HTERT RPE-1 (cell line): Measurements from ENCODE around the gene MUC5B.
"Not testable (repeated sequence)": the region's sequence is repeated elsewhere in the genome, so short reads cannot be mapped to it uniquely, and the experiment has no call there.

Experiments used
- in situ Hi-C: fragments of 300-500 bp; cut with MboI; formaldehyde crosslinking; loops from 4 replicates; pipeline ENCODE4 v1.14.3; 2020; ENCODE audit warnings: low sequenced_read_pairs

The MUC5B gene

GRCh38 chr11:1261241-1262071 is 38.6 kb downstream of the MUC5B start:
- in situ Hi-C loops: no loop called here

- in situ Hi-C loops: no loop called here
Observed at GRCh38 chr11:1262172-1263006, 39.5 kb downstream of the MUC5B start.

DNA sequence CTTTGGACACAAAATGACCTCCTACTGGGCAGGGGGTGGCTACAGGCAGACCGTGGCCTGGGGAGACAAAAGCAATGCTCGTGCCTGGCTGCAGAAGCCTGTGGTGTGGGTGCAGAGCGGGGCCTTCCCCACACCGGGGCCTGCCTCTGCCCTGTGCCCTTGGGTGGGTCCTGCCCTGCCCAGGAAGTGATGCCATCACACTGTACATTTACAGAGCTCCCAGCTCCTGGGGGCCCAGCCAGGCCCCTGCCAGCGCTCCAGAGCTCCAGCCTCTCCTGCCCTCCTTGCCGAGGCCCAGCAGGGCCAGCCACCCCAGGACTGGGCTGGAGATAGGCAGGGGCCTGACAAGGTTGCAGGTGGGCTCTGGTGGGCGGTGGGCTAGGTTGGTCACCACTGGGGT is 40.1 kb downstream of the MUC5B start:
- in situ Hi-C loops: no loop called here

GRCh38 chr11:1264444-1264843 is 41.6 kb downstream of the MUC5B start:
- in situ Hi-C loops: not testable (repeated sequence)

GRCh38 chr11:1265480-1265879 is 42.6 kb downstream of the MUC5B start:
- in situ Hi-C loops: not testable (repeated sequence)

GRCh38 chr11:1266976-1267375 is 44.1 kb downstream of the MUC5B start:
- in situ Hi-C loops: not testable (repeated sequence)

DNA sequence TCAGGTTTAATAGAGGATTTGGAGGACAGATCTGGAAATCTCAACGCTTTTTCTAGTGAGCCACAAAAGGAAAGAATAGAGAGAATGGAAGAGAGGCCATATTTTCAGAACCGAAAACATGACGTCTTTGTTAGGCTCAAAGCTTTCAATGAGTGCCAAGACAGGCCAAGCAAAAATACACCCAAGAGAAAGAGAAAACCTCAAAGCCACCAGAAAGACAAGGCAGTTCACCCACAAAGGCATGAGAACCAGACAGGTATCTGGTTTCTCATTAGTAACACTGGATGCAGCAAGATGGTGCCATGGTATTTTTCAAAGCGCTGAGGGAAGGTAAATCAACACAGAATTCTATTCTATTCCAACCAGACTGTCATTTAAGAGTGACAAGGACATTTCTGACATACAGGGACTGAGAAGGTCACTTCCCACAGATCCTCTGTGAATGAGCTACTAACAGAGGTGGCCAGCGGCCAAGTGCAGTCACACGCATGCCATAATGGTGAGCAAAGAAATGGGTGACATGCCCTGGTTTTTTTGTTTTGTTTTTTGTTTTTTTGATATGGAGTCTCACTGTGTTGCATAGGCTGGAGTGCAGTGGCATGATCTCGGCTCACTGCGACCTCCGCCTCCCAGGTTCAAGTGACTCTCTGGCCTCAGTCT is 44.7 kb downstream of the MUC5B start:
- in situ Hi-C loops: no loop called here

- in situ Hi-C loops: no loop called here
Observed at GRCh38 chr11:1269957-1270356, 47.1 kb downstream of the MUC5B start.

GRCh38 chr11:1270476-1270875 is 47.6 kb downstream of the MUC5B start:
- in situ Hi-C loops: no loop called here

GRCh38 chr11:1271002-1271401 is 48.1 kb downstream of the MUC5B start:
- in situ Hi-C loops: no loop called here

GRCh38 chr11:1271406-1271805 is 48.5 kb downstream of the MUC5B start:
- in situ Hi-C loops: no loop called here

GRCh38 chr11:1271927-1272326 is 49.1 kb downstream of the MUC5B start:
- in situ Hi-C loops: no loop called here

GRCh38 chr11:1272531-1272930 is 49.7 kb downstream of the MUC5B start:
- in situ Hi-C loops: no loop called here

DNA sequence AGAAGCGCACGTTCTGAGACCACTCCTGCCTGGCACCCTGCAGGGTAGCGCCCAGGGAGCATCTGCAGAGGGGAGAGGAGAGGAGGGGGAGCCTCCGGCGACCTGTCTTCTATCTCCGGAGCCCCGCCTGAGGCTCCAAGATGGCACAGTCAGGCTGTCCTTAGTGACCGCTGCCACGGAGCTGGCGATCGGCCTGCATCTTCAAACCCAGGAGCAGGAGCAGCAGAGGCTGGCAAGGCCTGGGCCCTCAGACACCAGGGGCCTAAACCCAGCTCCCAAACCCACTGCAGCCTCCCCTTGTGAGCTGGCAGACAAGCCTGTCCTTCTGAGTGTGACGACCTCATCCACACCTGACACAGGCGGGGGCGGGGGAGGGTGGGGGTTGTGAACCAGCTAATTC is 51.6 kb downstream of the MUC5B start:
- in situ Hi-C loops: no loop called here

GRCh38 chr11:1275021-1275420 is 52.2 kb downstream of the MUC5B start:
- in situ Hi-C loops: no loop called here

- in situ Hi-C loops: no loop called here
Observed at GRCh38 chr11:1276041-1276790, 53.4 kb downstream of the MUC5B start.

- in situ Hi-C loops: no loop called here
Observed at GRCh38 chr11:1276866-1277615, 54.2 kb downstream of the MUC5B start.

- in situ Hi-C loops: no loop called here
Observed at GRCh38 chr11:1277936-1278512, 55.2 kb downstream of the MUC5B start.

- in situ Hi-C loops: no loop called here
Observed at GRCh38 chr11:1278766-1279673, 56.2 kb downstream of the MUC5B start.
